Thyroid gland (tissue), 4 donors: ENCODE measurements around the gene CDC16. TPM values are rescaled to one million over a fixed set of nuclear protein-coding genes. Genes with fewer than 3 reads are reported as not detected.

Experiments used
- DNase-seq, 2 donors: peaks; one replicate each; pipeline ENCODE4 v3.0.0-alpha.2; 2019
- H3K27ac ChIP-seq, 3 donors: fragments of 200-600 bp; sonication (generic); 1 replicate in 2 of 3; 2 replicates in 1 of 3; pipeline ENCODE4 v1.5.1; 2016 to 2019; ENCODE audit warnings: mild to moderate bottlenecking in 1 of 3, moderate library complexity in 1 of 3
- H3K27me3 ChIP-seq: fragments of 200-600 bp; sonication (generic); one replicate; pipeline ENCODE4 v1.5.1; 2019
- H3K36me3 ChIP-seq, 2 donors: fragments of 200-600 bp; sonication (generic); one replicate each; pipeline ENCODE4 v1.5.1; 2016 to 2019
- H3K4me1 ChIP-seq, 2 donors: fragments of 200-600 bp; sonication (generic); one replicate each; pipeline ENCODE4 v1.5.1; 2017 to 2019
- H3K4me3 ChIP-seq, 3 donors: fragments of 200-600 bp; sonication (generic); replicated peaks in 1 of 3; 1 replicate in 2 of 3; 2 replicates in 1 of 3; pipeline ENCODE4 v1.5.1; 2016; ENCODE audit warnings: mild to moderate bottlenecking in 1 of 3
- H3K9me3 ChIP-seq: fragments of 200-600 bp; sonication (generic); one replicate; pipeline ENCODE4 v1.5.1; 2017
- CTCF ChIP-seq, 6 experiments: fragments of 200-600 bp in 3 of 6; fragments of 450-650 bp in 3 of 6; sonication (generic) in 3 of 6; IDR thresholded peaks; one replicate each; pipeline ENCODE4 v1.5.1; 2016 to 2019; ENCODE audit warnings: antibody characterized with exemption in 6 of 6, mild to moderate bottlenecking in 2 of 6, inconsistent platforms in 1 of 6, moderate library complexity in 1 of 6
- POLR2A ChIP-seq, 2 donors: fragments of 450-650 bp; IDR thresholded peaks; one replicate each; pipeline ENCODE4 v1.6.1; 2017; ENCODE audit warnings: antibody characterized with exemption in 2 of 2, mild to moderate bottlenecking in 2 of 2, moderate library complexity in 1 of 2
- WGBS, 2 donors: methylation state at CpG; one replicate each; pipeline ENCODE4 v1.1.5; 2017; 5-methylcytosine and 5-hydroxymethylcytosine counted together
- intact Hi-C: fragments of 100-400 bp; cut with DNase I; formaldehyde crosslinking; loops from one replicate; pipeline ENCODE4 v1.15.1; 2023
- total RNA-seq, 4 donors: library from RNA; depleted of rRNA; stranded (reverse); fragments of >200 nt; gene quantifications; one replicate each; pipeline ENCODE4 v1.2.3, GENCODE V29; 2016

Gene CDC16
- total RNA-seq, 4 donors from 2014 or later: 43.9 to 63.5 (median 55.5) TPM

- intact Hi-C loops: no loop called here
These were observed 48.9 kb downstream of the CDC16 start for GRCh38 chr13:114283576-114283975.

GRCh38 chr13:114284680-114285079, 50.0 kb downstream of the CDC16 start:
- Histone ChIP-seq H3K36me3 (no peaks in the 10 kb centered on the region), H3K9me3 (no peaks in the 10 kb centered on the region), H3K27ac (peak overlapping the region; percentile 81 to 93 (median 92)), H3K4me1 (peaks cover 43 to 54% of the 10 kb centered on the region in 2 donors), H3K4me3 (no peak overlapping the region), H3K27me3 (no peaks in the 10 kb centered on the region)
- 96 to 99% methylated on average over 8 of the region's 8 CpGs for WGBS, 2 donors
- DNase-seq: no peak
- TF ChIP-seq CTCF (IDR thresholded peaks at IDR 0.05): no peak
- no peak for TF ChIP-seq POLR2A (IDR thresholded peaks at IDR 0.05)
- intact Hi-C loops: no loop called here

More at GRCh38 chr13:114283576-114283975, 48.9 kb downstream of the CDC16 start:
- Histone ChIP-seq H3K9me3 (no peaks in the 10 kb centered on the region), H3K27me3 (no peaks in the 10 kb centered on the region), H3K4me3 (no peak overlapping the region), H3K4me1 (peaks cover 43 to 54% of the 10 kb centered on the region in 2 donors), H3K27ac (peak overlapping the region; percentile 18 to 93 (median 92)), H3K36me3 (no peaks in the 10 kb centered on the region)
- no peak for DNase-seq
- TF ChIP-seq CTCF (IDR thresholded peaks at IDR 0.05): no peak
- peak in 1 of 2 donors; percentile 24 for TF ChIP-seq POLR2A (IDR thresholded peaks at IDR 0.05)
- 45 to 49% methylated on average over 3 of the region's 3 CpGs for WGBS, 2 donors

- Histone ChIP-seq H3K4me1 (peaks cover 37 to 48% of the 10 kb centered on the region in 2 donors), H3K36me3 (no peaks in the 10 kb centered on the region), H3K9me3 (no peaks in the 10 kb centered on the region), H3K27me3 (no peaks in the 10 kb centered on the region), H3K4me3 (no peak overlapping the region), H3K27ac (peak overlapping the region; percentile 81 to 93 (median 92))
- intact Hi-C loops: no loop called here
- 85 to 95% methylated on average over 4 of the region's 4 CpGs for WGBS, 2 donors
- DNase-seq: no peak
- no peak for TF ChIP-seq CTCF (IDR thresholded peaks at IDR 0.05)
- TF ChIP-seq POLR2A (IDR thresholded peaks at IDR 0.05): no peak
These were observed 50.6 kb downstream of the CDC16 start for GRCh38 chr13:114285166-114285808.

GRCh38 chr13:114286808-114287207, 52.1 kb downstream of the CDC16 start:
- Histone ChIP-seq H3K9me3 (no peaks in the 10 kb centered on the region), H3K27ac (peak overlapping the region; percentile 84 to 93 (median 92)), H3K4me1 (peaks cover 36 to 47% of the 10 kb centered on the region in 2 donors), H3K27me3 (no peaks in the 10 kb centered on the region), H3K36me3 (peaks cover 0 to 1% of the 10 kb centered on the region in 2 donors), H3K4me3 (no peak overlapping the region)
- DNase-seq: peak; percentile 92 to 93
- intact Hi-C loops: no loop called here
- WGBS, 2 donors: 43 to 50% methylated on average over 8 of the region's 8 CpGs
- TF ChIP-seq POLR2A (IDR thresholded peaks at IDR 0.05): peak in 1 of 2 donors; percentile 67
- no peak for TF ChIP-seq CTCF (IDR thresholded peaks at IDR 0.05)

GRCh38 chr13:114288157-114288591, 53.5 kb downstream of the CDC16 start:
- Histone ChIP-seq H3K4me1 (peaks cover 29 to 43% of the 10 kb centered on the region in 2 donors), H3K4me3 (no peak overlapping the region), H3K27me3 (no peaks in the 10 kb centered on the region), H3K27ac (peak overlapping the region in 2 of 3 donors; percentile 92 to 93), H3K9me3 (no peaks in the 10 kb centered on the region), H3K36me3 (peaks cover 3 to 11% of the 10 kb centered on the region in 2 donors)
- no peak for TF ChIP-seq POLR2A (IDR thresholded peaks at IDR 0.05)
- no peak for TF ChIP-seq CTCF (IDR thresholded peaks at IDR 0.05)
- 92 to 96% methylated on average over 8 of the region's 8 CpGs for WGBS, 2 donors
- DNase-seq: no peak
- intact Hi-C loops: no loop called here
